Measurements from ENCODE around the gene HEPHL1.
"Not testable (repeated sequence)": the region's sequence is repeated elsewhere in the genome, so short reads cannot be mapped to it uniquely, and the experiment has no call there.

The HEPHL1 gene, protein sequence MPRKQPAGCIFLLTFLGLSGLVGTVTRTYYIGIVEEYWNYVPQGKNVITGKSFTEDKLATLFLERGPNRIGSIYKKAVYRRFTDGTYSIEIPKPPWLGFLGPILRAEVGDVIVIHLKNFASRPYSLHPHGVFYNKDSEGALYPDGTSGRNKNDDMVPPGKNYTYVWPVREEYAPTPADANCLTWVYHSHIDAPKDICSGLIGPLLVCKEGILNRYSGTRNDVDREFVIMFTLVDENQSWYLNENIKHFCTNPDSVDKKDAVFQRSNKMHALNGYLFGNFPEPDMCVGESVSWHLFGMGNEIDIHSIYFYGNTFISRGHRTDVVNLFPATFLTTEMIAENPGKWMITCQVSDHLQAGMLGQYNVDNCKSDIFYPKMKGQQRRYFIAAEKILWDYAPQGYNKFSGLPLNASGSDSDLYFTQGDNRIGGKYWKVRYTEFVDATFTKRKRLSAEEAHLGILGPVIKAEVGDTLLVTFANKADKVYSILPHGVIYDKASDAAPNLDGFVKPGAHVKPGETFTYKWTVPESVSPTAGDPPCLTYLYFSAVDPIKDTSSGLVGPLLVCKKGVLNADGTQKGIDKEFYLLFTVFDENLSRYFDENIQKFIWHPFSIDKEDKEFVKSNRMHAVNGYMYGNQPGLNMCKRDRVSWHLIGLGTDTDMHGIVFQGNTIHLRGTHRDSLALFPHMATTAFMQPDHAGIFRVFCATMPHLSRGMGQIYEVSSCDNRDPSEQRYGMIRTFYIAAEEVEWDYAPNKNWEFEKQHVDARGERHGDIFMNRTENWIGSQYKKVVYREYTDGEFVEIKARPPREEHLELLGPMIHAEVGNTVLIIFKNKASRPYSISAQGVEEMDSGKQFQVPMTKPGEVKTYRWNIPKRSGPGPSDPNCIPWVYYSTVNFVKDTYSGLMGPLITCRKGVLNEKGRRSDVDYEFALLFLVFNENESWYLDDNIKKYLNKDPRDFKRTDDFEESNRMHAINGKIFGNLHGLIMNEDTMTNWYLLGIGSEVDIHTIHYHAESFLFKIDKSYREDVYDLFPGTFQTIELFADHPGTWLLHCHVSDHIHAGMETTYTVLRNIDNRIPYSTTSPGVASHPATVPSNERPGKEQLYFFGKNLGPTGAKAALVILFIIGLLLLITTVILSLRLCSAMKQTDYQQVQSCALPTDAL
- 0 to 3.6 (median 0) reads per million in 17 experiments for total RNA-seq

DNA sequence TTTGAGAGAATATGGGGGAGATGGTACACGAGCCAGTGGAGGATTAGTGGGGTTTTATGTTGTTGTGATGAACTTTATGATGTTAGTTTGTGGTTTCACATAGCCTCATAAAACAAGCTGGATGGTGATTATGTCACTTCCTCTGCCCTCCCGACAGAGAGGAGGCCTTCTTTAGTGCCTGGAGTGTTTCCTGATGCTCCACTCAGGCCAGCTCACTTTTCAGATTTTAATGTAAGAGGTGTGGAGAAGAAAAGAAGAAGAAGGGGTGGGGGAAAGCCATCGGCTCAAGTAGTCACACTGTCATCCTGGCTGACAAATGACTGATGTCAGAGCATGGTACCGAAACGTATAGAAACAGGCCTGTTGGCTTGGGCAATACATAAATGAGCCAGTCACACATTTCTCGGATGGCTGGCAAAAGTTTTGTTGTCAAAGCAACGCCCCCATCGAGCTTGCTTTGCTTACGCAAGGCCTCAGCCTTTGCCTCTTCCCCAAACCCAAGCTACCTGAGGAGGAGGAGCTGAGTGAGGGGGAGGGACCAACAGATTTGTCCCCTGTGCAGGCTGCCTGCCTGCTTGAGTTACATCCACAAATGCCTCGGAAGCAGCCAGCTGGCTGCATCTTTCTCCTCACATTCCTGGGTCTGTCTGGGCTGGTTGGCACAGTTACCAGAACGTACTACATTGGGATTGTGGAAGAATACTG lies at the start of gene HEPHL1:
HEPHL1 (plus strand) TSS at position 578 of the 705 bp plus-strand sequence; CDS start at position 593, 15 bp downstream.
- DNase-seq, result no peak

GRCh38 chr11:93972790-93973189 lies 48.4 kb upstream of the HEPHL1 start:
- no peak for DNase-seq

GRCh38 chr11:93973322-93974051 lies 47.7 kb upstream of the HEPHL1 start:
- not testable (repeated sequence) for DNase-seq

GRCh38 chr11:93974759-93975158 lies 46.4 kb upstream of the HEPHL1 start:
- DNase-seq, result no peak

DNA sequence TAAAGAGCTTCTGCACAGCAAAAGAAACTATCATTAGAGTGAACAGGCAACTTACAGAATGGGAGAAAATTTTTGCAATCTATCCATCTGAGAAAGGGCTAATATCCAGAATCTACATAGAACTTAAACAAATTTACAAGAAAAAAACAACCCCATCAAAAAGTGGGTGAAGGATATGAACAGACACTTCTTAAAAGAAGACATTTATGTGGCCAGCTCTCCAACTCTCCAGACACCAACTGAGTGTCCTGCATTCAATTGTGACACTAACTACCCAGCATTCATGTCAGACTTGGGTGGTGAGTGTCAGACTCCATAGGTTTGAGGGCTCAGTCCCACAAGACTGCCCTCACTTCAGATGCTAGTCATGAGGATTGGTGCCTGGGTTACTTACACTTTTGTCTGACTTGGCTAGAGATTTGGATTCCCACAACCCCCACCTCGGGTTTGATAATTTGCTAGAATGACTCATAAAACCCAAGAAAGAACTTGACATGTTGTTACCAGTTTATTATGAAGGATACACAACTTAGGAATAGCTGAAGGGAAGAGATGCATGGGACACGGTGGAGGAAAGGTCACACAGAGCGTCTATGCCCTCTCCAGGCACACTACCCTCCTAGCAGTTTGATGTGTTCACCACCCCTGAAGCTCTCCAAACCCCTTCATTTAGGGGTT lies 44.4 kb upstream of the HEPHL1 start:
- not testable (repeated sequence) for DNase-seq

- no peak for DNase-seq
Observed at GRCh38 chr11:93983542-93984195, 37.5 kb upstream of the HEPHL1 start.

GRCh38 chr11:93984196-93984567 lies 37.0 kb upstream of the HEPHL1 start:
- DNase-seq, result no peak

GRCh38 chr11:93984936-93985335 lies 36.2 kb upstream of the HEPHL1 start:
- DNase-seq, result no peak

DNA sequence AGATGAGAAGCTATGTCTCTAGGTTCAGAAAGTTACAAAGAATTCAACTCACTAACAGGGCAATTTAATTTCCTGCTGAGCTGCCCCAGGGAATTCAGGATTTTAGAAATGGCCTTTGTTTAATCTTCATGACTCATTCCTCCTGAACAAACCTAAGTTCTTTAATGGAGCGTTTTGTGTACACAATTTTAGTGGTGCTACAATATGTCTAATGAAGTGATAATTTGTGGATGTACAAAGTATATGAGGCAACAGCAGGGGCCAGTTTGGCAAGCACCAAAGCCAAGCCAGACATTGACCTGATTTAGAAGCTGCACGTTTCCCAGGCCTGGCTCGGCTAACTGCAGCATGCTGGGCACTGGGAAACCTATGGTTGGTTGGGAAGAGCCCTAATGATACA lies 34.4 kb upstream of the HEPHL1 start:
- no peak for DNase-seq

DNA sequence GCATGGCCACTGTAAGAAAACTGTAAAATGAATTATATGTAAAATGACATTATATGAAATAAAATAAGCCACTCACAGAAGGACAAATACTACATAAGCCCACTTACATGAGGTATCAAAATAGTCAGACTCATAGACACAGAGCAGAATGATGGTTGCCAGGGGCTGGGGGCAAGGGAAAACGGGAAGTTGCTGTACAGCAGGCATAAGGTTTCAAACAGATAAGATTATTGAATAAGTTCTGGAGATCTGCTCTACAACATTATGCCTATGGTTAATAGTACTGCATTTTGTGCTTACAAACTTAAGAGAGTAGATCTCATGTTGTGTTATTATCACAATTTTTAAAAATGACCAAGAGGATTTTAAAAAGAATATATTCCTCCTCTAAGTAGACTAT lies 32.7 kb upstream of the HEPHL1 start:
- DNase-seq, result no peak

GRCh38 chr11:93988912-93989311 lies 32.2 kb upstream of the HEPHL1 start:
- DNase-seq, result no peak

GRCh38 chr11:93993747-93994146 lies 27.4 kb upstream of the HEPHL1 start:
- no peak for DNase-seq

DNA sequence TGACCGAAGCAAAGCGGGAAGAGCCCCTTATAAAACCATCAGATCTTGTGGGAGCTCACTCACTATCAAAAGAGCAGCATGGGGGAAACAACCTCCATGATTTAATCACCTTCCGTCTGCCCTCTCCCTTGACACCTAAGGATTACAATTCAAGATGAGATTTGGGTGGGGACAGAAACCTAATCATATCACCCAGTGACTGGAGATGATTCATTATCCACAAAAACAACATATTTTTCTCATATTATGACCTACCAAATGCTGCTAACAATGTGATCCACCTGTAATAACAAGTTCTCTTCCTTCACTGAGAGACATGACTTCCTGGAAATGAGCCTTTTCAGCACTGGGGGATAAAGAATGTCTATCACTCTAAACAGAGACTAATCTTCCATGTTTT lies 23.4 kb upstream of the HEPHL1 start:
- no peak for DNase-seq

DNA sequence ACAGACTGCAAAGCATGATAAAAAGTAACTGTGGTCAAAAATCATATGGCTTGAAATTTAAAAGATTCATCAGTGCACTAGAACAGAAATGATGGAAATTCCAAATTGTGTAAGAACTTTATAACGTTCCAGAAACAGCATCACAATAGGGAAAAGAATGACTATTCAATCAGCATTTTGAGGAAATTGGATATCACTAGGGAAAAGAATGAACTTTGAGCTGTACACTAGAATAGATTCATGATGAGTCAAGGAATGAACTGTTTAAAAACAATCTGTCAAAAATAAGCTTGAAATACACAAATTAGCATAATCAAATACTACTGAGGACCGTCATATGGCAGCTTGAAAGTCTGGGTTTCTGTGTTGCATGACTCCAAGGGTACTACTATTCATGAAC lies 20.5 kb upstream of the HEPHL1 start:
- DNase-seq, result no peak

- no peak for DNase-seq
Observed at GRCh38 chr11:94002226-94002625, 18.9 kb upstream of the HEPHL1 start.

DNA sequence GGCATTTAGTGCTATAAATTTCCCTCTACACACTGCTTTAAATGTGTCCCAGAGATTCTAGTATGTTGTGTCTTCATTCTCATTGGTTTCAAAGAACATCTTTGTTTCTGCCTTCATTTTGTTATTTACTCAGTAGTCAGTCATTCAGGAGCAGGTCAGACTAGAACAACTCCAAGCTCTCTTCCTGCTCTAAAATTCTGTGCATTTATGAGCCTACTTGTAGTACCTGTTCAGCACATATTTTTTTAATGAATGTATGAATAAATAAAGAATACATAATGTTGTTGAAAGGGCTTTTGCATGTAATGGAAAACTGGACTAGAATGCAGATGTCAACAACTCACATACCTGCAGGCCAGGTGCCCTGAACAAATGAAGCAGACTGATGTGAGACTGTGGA lies 13.7 kb upstream of the HEPHL1 start:
- DNase-seq, result no peak

DNA sequence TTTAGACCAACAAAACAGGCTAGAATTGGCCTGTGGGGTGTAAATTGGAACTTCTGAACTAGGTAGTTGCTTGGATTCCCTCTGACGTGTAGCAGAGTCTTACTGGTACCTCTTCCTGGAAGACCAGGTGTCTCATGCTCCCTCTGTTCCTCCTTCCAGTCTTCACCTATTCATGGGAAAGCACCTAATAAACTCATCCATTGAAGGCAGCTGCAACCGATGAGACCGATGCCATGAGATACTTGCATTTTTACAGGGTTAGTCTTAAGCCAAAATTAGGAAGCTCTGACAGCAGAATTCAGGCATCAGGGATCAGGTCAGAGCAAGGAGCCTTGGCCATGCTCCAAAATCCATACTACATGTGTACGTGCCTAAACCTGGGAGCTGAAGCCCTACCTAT lies 13.2 kb upstream of the HEPHL1 start:
- no peak for DNase-seq

- no peak for DNase-seq
Observed at GRCh38 chr11:94010136-94010535, 11.0 kb upstream of the HEPHL1 start.

GRCh38 chr11:94011478-94011877 lies 9.7 kb upstream of the HEPHL1 start:
- no peak for DNase-seq

DNA sequence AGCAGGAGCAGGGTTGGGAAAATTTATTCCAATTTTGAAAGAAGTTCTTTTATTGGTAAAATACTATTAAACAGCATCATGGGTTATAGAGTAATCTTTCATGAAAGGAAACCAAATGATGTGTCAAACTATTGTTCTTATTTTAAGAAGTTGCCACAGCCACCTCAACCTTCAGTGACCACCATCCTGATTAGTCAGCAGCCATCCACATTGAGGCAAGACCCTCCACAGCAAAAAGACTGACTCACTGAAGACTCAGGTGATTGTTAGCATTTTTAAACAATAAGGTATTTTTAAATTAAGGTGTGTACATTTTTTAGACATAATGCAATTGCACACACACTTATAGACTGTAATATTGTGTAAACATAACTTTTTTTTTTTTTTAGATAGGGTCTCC lies 3.7 kb upstream of the HEPHL1 start:
- DNase-seq, result no peak

GRCh38 chr11:94018721-94019120 lies 2.4 kb upstream of the HEPHL1 start:
- DNase-seq, result no peak

Measured in suppressor macrophage (primary cell).